HG02798 (cell line): ENCODE data around the gene CTIF.

Source experiments
- ATAC-seq: cut with Tn5 transposase; IDR thresholded peaks from one replicate; pipeline ENCODE4 v1.9.1; 2021; ENCODE audit warnings: mild to moderate bottlenecking; ENCODE audit not compliant: unreplicated experiment, poor library complexity

Gene CTIF

DNA sequence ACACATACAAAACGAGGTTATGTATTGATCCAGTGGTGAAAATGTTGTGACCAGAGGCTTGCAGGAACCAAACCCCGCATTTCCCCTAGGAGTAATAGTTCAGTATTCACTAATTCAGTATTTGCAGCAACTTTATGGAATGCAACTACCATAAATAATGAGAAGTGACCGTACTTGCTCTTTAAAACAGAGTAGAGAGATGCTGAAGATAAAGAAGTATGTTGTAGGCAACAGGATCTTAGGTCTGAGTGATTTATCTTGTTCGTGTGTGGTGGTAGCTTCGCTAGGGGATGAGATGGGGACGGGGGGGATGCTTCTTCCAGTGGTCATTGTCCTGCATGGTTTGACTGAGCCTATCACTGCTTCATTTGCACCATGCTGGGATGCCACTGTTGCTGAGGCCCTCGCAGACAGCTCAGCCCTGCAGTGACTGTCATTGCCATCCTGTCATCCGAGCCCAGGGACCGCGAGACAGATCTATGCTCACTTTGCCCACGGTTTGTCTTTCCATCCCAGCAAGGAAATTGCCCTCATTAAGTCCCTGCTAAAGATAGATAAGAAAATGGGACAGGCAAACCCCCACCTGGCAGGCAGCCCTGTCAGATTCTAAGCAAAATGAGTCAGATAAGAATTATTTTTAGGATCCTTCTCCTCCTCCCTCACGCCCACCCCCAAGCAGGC lies 181.3 kb downstream of the CTIF start:
- ATAC-seq = no peak

DNA sequence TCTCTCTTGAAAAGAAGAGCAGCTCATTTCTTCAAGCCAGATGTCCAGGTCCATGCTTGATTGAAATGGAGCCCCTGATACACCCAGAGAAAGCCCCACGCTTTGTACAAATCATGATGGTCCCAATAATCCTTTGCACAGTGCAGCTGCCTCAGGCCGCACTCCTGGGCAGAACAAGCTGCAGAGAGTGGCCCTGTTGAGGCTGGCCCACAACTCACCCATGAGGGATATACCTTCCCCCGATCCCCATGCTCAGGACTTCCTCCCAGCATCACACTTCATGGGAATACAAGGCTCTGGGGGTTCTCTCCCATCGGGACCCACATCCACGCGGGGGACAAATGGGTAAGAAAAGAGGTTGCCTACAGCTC lies 181.8 kb downstream of the CTIF start:
- no peak for ATAC-seq

DNA sequence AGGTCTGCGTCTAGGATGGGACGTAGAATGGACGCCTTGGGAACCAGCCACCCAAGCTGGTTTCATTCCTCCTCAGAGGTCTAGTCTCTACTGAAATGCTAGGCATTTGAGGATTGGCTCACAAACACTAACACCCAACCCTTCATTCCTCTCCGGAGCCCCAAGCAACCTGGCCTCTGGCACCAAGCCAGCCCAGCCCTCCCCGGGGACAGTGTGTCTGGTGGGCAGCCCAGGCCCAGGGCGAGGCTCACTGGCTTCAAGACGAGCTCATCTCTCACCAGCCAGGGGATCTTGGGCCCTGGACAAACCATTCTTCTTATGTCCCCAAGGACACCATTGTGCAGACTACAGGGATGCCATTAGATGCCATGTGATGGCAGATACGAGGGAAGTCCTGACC lies 182.5 kb downstream of the CTIF start:
- no peak for ATAC-seq

DNA sequence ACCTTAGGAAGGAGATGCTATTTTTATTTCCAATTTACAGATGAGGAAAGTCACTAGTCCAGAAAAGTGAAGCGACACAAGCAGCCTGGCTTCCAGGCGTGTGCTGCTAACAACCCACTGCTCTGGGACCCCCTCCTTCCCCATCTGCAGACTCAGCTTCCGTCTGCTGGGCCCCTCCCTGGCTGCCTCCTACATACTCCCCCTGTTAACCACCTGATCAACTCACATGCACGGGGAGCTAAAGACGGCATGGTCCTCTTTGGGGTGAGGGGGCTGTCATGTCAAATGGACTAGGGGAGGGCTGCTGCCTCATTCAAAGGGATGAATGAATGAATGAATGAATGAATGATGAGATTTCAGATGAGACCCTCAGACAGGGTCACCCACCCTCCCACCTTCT lies 184.2 kb downstream of the CTIF start:
- ATAC-seq = no peak

DNA sequence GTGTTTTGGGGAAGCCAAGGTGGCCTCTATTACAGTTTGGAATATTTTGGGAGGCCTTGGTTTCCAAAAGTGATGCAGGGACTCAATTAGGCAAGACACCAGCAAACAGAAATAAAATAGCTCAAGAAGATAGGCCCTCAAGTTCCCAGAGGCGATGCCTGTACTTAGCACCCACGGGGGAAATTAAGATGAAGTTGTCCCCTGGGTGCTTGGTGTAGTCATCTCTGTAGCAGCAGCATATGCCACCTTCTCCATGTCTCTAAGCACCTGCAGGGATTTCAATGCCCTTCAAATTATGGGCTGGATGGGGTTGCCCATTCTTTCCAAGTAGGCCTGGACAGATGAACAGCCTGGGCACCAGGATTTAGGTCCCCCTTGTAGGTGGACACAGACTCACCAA lies 185.0 kb downstream of the CTIF start:
- ATAC-seq = peak; percentile 36

DNA sequence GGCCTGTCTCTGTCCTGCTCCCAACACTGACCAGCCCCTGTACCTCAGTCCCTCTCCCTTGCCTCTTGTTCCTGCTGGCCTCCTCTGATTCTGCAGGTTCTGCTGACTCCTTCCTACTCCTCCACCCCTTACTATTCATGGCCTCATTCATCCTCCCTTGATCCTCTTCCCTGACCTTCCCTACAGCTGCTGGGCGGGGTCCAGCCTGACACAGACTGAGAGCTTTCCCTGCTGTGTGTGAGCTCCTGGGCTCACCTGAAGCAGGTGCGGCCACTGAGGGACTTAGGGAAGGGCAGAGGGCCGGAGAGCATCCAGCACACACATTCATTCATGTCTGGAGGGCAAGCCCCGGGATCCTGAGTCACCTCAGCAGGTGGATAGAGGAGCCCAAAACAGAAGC lies 185.6 kb downstream of the CTIF start:
- peak; percentile 2 for ATAC-seq

DNA sequence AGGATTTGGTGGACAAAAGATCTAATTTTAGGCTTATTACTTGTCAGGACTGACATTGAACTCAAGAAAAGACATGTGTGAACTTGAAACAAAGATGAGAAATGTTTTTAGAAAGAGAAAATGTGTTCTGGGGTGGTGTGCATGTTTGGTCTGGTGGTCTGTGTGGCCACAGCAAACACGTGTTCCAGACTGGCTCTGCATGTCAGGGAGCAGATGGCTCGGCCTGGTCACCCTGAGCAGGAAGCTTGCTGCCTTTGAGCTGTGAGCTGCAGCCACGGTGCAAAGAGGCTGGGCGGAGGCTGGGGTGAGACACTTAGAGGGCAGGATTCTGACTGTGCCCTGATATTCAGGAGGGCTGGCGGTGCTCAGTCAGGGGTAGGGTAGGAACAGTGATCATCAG lies 186.1 kb downstream of the CTIF start:
- peak; percentile 63 for ATAC-seq

DNA sequence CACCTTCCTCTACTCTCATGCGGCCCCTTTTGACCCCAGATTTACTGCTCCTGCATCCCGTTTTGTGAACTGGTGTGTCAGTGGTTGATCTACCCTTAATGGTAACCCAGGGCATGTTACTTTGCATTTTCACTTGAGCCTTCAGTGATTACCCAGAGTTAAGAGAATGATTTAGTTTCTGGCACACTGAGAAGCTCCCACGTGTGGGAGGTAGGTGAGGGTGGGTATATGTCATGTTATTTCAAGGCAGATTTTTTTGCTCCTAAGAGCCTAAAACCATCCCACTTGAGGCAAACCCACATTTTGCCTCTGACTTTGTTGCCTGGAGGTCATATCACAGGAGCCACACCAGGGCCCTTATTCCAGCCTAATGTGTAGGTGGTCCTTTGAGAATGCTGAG lies 186.7 kb downstream of the CTIF start:
- no peak for ATAC-seq

DNA sequence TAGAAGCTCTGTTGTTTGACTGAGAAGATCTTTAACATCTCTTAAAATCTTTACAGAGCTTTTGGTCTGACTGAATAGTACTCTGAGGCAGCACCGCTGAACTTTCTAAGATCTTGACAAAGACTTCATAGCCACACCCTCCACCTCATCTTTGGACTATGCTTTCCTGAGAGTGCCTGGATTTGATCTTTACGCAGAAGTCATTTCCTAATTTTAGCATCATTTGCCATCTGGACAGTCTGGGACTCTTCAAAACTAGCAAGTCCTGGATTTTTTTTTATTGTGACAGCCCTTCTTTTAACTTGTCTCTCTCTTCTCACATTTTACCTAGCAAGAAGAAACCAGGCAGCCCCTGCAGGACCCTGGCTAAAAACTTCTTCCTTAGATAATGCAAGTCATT lies 188.8 kb downstream of the CTIF start:
- no peak for ATAC-seq

DNA sequence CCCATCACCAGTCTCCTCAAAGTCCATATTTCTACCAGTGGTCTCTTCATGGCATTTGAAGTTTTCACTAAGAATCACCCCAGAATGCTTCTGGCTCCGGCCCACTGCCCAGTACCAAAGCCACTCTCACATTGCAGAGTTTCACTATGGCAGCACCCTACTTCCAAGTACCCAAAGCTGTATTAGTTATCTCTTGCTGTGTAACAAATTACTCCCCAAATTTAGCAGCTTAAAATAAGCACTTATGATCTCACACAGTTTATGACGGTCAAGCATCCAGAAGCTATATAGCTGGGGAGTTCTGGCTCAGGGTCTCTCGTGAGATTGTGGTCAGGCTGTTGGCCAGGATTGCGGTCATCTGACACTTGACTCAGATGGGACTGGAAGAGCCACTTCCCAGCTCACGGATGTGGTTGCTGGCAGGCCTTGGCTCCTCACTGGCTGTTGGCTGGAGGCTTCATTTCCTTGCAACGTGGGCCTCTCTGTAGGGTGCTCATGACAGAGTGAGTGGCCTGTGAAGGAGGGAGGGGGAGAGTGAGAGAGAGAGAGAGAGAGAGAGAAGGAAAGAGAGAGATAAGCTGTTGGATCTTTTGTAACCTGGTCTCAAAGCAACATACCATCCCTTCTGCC lies 189.5 kb downstream of the CTIF start:
- no peak for ATAC-seq

DNA sequence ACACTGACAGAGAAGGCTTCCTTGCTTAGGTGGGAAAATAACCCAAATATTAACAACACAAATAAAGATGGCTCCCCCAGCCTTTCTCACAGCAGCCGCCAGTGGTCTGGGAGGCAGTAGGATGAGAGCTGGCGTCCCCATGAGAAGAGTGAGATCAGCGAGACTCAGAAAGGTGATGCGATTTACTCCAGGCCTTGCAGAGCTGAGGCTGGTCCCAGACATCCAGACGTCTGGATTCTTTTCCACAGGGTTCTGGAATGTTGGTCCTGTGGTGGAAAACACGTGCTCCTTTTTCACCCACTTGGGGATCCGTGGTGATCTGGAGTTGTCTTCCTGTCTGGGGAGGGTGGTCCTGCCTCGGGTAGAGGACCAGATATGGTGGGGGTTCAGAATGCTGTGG lies 190.6 kb downstream of the CTIF start:
- no peak for ATAC-seq

DNA sequence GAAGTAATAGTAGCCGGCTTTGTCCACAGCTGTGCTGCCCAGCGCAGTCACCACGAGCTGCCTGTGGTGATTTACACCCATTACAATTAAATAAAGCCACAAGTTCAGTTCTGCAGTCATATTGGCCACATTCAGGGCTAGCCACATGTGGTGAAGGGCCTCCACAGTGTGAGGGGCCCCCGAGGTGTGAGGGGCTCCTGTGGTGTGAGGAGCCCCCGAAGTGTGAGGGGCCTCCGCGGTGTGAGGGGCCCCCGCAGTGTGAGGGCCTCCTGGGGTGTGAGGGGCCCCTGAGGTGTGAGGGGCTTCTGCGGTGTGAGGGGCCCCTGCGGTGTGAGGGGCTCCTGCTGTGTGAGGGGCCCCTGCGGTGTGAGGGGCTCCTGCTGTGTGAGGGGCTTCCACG lies 191.2 kb downstream of the CTIF start:
- no peak for ATAC-seq

DNA sequence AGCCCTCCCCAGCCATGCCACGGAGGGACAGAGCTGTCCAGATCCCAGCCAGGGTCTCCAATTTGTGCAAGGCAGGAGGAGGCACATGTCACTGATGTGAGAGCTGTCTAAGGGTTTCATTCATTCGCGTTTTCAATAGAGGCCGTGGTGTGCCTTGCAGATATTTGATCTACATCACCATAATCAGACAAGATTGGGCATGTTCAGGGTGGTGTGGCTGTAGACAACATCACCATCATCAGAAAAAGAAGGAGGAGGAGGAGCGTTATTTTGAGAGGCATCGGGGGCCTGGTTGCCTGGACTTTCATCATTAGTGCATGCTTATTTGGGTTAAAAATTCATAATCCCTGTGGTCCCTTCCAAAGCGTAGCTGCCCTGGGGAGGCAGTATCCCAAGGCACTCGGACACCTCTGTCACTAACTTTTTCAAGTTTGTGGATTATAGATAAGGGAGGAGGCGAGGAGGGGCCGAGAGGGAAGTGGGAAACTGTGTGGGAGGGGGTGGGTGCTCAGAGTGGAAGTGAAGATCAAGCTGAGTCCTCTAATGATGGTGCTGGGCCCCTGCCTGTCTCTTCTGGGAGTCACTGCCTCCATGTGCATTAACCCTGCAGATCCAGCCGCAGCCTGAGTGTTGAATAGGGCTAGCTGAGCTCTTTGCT lies 194.1 kb downstream of the CTIF start:
- ATAC-seq = no peak

DNA sequence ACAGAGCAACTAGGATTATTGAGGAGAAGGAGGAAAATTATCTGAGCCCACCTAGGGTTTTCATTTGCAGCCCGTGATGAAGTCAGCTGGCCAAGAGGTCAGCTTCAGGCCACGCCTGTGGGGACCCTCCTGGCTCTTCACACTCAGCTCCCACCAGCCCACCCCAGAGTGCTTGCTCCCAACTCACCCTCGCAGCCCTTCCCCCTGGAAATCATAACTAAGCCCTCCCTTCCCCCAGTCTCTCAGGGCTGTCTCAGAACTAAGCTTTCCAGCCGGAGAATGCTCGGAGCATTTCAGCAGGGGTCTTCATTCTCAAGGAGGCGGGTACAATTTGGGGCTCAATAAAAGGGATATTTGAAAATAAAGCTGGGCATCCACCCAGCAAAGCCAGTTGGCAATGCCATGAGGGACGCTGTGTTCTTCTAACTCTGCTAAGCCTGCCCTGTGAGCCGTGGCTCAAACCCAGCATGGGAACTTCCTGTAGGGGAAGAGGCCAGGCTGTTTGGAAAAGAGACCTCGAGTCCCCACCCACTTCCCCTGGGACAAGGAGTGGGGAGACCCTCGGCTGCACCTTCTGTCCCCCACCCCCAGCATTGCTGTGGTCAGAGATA lies 194.9 kb downstream of the CTIF start:
- no peak for ATAC-seq

DNA sequence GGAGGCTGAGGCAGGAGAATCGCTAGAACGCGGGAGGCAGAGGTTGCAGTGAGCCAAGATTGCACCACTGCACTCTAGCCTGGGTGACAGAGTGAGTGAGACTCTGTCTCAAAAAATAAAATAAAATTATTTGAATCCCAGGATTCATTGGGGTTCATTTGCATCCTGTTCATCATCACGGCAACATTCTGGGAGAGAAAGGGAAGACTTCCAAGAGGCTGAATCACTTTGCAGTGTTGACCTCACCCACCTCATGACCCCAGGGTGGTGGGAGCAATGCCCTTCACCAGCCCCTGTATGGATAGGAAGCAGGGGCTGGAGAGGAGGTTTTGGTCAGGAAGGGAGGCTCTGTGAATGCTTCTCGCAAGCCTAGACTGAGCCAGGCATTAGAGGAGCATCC lies 195.6 kb downstream of the CTIF start:
- no peak for ATAC-seq

DNA sequence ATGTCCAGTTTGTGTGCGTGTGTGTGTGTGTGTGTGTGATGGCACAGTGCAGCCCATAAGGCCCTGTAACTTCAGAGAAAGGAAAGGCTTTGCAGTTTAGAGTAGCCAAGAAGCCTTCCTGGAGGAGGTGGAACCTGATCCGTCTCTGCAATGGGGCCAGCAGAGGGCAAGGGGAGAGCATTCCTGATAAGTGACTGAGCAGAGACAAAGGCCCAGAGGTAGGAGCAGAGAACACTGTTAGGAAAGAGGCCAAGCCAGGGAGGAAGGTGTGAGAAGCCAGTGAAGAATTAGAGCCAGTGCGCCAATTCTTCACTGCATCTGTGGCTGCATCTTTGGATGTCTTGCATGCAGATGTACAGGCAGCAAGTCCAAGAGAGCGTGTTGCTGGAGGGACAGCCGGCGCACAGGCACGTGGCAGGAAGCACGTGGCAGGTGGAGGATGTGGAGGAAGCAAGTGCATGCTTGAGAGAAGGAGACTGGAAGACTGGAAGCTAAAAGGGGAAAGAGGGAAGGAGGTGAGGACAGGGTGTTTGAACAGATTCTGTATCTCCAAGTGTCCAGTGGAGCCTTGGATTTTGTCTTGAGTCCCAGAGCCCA lies 196.3 kb downstream of the CTIF start:
- no peak for ATAC-seq

DNA sequence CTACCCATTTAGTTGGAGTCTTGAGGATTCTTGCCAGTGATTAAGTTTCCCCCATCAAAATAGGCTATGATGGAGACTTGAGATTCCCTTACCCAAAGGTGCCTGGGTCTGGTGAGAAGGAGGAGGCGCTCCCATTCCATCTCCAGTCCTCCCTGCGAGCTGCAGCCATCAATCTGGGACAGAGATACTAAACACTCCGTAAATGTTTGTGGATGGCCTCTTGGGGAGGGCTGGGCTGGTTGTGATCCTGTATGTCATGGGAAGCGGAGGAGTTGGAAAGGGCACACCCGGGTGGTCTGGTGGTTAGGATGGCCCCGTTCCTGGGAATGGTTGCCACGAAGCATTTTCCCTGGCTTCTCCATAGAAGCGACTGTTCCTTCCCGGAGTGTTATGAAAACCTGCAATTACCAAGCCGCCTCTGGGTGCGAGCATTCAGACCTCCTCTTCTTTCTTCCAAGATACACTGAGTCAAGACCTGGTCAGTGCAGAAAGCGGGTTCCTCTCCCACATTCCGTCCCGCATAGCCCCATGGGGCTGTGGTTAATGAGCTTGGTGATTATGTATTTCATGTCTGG lies 196.9 kb downstream of the CTIF start:
- ATAC-seq = no peak

DNA sequence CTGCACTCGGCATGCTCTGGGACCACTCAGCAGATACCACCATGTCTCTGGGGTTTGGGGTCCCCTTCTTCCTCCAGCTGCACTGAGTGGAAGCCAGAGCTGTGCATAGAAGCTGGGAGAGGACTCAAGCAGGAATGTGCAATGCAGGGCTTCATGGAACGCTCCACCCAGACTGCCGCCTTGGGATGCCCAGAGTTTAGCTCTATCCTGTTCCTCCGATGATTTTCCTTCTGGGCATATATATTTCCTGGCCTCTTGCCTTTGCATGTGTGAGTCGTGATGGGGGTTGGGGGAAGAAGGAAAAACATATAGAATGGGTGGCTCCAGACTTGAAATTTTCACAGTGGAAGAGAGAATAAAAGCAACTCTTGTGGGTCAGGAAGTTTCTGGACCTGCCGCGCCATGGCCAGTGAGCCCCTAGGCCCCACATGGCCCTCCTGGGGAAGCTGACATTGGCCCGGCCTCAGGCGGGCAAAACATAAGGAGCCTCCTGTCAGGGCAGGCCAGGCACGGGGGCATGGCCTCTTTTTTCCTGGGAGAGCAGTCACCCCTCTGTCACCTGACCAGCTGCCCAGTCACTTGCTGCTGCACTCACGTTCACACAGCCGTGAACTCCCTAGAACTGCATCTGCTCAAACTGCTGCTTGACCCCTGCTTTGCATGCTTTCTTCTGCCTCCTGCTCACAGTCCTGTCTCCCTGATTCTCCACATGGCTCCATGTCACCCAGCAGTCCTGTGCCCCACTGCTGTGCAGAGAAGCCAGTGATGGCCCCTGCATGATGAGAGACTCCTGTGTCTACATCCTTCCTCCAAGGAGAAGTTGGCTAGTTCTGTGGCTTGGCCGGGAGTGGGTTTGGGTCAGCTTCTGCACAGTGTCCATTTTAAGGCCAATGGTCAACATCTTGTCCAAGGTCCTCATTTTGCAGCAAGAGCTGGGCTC lies 197.8 kb downstream of the CTIF start:
- ATAC-seq = no peak

DNA sequence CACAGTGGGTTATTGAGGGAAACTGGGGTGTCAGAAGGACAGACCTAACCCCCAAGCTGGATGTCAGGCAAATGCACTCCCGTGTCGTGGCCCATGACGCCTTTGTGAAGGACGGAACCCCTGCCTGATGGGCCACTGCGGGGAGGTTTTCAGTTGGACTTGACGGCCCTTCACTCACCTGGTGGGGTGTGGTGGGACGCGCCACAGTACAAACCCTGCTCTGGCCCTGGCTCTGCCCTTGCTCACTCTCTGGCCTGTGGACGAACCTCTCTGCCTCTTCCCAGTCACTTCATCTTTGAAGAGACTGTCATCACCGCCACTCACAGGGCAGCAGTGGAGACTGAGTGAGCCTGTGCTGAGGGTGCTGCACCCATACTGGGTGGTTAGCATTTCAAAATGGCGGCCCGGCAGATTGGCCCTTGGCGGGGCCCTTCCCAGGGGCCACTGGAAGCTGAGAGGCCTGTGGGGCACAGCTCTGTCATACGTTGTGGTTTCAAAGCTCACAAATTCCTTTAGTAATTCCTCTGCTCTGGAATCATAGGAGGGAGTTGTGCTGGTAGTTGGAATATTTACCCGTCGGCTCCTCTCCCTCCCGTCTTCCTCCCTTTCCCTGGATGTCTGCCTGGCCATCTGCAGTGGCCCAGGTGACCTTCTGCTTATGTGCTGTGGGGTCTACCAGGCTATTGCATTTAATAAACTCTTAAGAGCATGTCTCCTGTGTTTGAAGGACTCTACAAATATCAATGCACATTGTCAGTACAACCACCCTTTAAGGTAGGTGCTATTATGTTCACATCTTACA lies 200.6 kb downstream of the CTIF start:
- no peak for ATAC-seq
